Measurements from ENCODE around the gene BTBD1. TPM values are rescaled to one million over a fixed set of nuclear protein-coding genes. Genes with fewer than 3 reads are reported as not detected.

BTBD1 gene
- total and polyA plus RNA-seq, 2 donors (not counting 3 experiments of a cell fraction or from before 2014, with no cell fraction given): 30.8 to 58.0 TPM

DNA sequence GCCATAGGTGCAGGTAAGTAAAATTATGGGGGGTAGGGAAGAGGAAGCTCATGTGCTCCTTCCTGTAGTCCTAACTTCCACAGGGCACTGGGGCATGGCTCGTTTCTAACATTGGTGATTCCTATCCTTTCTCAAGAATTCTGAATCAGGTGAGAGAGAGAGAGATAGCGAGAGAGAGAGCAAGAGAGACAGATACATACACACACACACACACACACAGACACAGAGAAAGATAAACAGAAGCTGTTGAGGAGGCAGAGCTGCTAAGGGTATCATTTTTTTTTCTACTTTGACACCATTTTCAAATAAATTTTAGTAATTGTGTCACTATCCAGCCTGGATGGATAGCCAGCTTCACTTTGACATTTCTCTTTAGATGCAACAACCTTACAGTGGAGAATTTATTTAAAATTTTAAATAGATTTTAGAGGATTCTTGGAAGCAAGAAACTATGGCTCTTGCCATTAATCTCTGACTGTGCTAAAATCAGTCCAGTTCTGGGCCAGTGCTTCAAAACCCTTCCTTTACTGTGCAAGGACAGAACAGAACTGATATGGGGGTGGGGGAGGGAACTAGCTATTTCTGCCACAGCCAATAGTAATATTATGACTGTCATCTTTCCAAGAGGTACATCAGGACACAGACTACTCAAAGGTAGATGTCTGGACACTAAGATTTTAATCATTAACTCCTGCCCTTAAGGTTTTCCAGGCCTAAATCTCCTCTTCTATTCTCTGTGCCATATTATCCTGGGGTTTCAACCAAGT is 95.7 kb downstream of the BTBD1 start:
- no peaks in the 10 kb centered on the region for H3K9me3 ChIP-seq (replicated peaks; ENCODE audit: control insufficient read depth, insufficient read depth, low read length)
- dilution Hi-C loops (cut with MboI; ENCODE audit: extremely low pct_ligation_motif_present, low sequenced_read_pairs) (no loop called here), intact Hi-C loops (cut with micrococcal nuclease) (no loop called here)
- peaks cover 0 to 9% of the 10 kb centered on the region in 2 experiments for H3K27me3 ChIP-seq (ENCODE audit: control insufficient read depth in 2 of 2, insufficient read depth in 2 of 2, low read length in 2 of 2)
- no peaks in the 10 kb centered on the region for H4K20me1 ChIP-seq (replicated peaks; ENCODE audit: control insufficient read depth, extremely low read depth, insufficient read depth, low read length)
- no peak for FAIRE-seq
- DNase-seq (ENCODE audit: low read depth, low spot score): no peak
- TF ChIP-seq POLR2AphosphoS5 (IDR thresholded peaks at IDR 0.05; ENCODE audit: insufficient read depth, low read depth, low read length) (no peak), FOS (IDR thresholded peaks at IDR 0.05; ENCODE audit: borderline replicate concordance, insufficient read depth, low read length) (no peak)
- TF ChIP-seq, protein P1, sequence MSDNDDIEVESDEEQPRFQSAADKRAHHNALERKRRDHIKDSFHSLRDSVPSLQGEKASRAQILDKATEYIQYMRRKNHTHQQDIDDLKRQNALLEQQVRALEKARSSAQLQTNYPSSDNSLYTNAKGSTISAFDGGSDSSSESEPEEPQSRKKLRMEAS (IDR thresholded peaks at IDR 0.05; ENCODE audit: insufficient read depth, insufficient read length): no peak
- H3K9ac ChIP-seq (replicated peaks; ENCODE audit: extremely low read depth, insufficient read depth, low read length): no peak overlapping the region
- no peaks in the 10 kb centered on the region for H3K79me2 ChIP-seq (ENCODE audit: control insufficient read depth, insufficient read depth, low read length)
- no TSS peak for BruUV-seq (replicated peaks)
- ChIA-PET POLR2A (no interaction called here), CTCF (no interaction called here)
- H2AFZ ChIP-seq (ENCODE audit: low read depth, low read length): no peak overlapping the region
- no peaks in the 10 kb centered on the region for H3K9me1 ChIP-seq (replicated peaks; ENCODE audit: control insufficient read depth, extremely low read depth, insufficient read depth, low read length)
- no peak overlapping the region for H3K4me3 ChIP-seq (replicated peaks in 1 of 3; ENCODE audit: insufficient read depth in 1 of 3, low read depth in 1 of 3, low read length in 3 of 3)
- H3K36me3 ChIP-seq (ENCODE audit: control insufficient read depth in 2 of 2, extremely low read depth in 1 of 2, insufficient read depth in 2 of 2, low read length in 2 of 2): no peaks in the 10 kb centered on the region
- H3K27ac ChIP-seq (ENCODE audit: insufficient read depth, low read depth, low read length): no peak overlapping the region
- H3K4me1 ChIP-seq (ENCODE audit: control insufficient read depth, extremely low read depth, insufficient read depth, low read length): no peaks in the 10 kb centered on the region
- no peak overlapping the region for H3K4me2 ChIP-seq (ENCODE audit: insufficient read depth, low read length)

DNA sequence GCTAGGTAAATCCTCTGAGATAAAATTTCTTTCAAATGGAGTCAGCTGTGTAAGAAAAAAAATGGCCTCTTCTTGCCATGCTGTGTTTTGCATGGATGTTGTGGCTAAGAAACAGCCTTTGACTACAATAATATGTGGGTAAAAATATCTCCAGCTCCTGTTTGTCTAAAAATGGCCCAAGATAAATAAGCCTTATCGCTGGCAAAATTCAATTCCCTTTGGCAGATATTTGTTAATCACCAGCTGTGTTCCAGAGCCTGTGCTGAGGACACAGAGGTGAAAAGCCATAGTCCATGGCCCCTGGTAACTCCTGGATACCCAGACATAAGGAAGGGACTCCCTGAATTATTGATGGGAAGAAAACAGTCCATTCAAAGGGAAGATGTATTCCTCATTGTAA is 96.4 kb downstream of the BTBD1 start:
- Histone ChIP-seq H3K36me3 (ENCODE audit: control insufficient read depth in 2 of 2, extremely low read depth in 1 of 2, insufficient read depth in 2 of 2, low read length in 2 of 2) (no peaks in the 10 kb centered on the region), H3K27me3 (ENCODE audit: control insufficient read depth in 2 of 2, insufficient read depth in 2 of 2, low read length in 2 of 2) (peaks cover 0 to 9% of the 10 kb centered on the region in 2 experiments), H3K4me3 (replicated peaks in 1 of 3; ENCODE audit: insufficient read depth in 1 of 3, low read depth in 1 of 3, low read length in 3 of 3) (no peak overlapping the region), H3K4me2 (ENCODE audit: insufficient read depth, low read length) (no peak overlapping the region), H3K79me2 (ENCODE audit: control insufficient read depth, insufficient read depth, low read length) (no peaks in the 10 kb centered on the region), H3K9me3 (replicated peaks; ENCODE audit: control insufficient read depth, insufficient read depth, low read length) (no peaks in the 10 kb centered on the region), H3K4me1 (ENCODE audit: control insufficient read depth, extremely low read depth, insufficient read depth, low read length) (no peaks in the 10 kb centered on the region), H2AFZ (ENCODE audit: low read depth, low read length) (no peak overlapping the region), H3K9me1 (replicated peaks; ENCODE audit: control insufficient read depth, extremely low read depth, insufficient read depth, low read length) (no peaks in the 10 kb centered on the region), H4K20me1 (replicated peaks; ENCODE audit: control insufficient read depth, extremely low read depth, insufficient read depth, low read length) (no peaks in the 10 kb centered on the region), H3K9ac (replicated peaks; ENCODE audit: extremely low read depth, insufficient read depth, low read length) (no peak overlapping the region), H3K27ac (ENCODE audit: insufficient read depth, low read depth, low read length) (no peak overlapping the region)
- intact Hi-C loops (cut with micrococcal nuclease): no loop called here
- ChIA-PET CTCF (interaction anchor here (0.6 kb wide), 1 partner anchor 115 kb away, joined by 3 read pairs; no protein-coding TSS in a partner anchor), POLR2A (no interaction called here)
- DNase-seq (ENCODE audit: low read depth, low spot score) (no peak), FAIRE-seq (no peak)
- dilution Hi-C loops (cut with MboI; ENCODE audit: extremely low pct_ligation_motif_present, low sequenced_read_pairs): no loop called here
- TF ChIP-seq, protein P2, sequence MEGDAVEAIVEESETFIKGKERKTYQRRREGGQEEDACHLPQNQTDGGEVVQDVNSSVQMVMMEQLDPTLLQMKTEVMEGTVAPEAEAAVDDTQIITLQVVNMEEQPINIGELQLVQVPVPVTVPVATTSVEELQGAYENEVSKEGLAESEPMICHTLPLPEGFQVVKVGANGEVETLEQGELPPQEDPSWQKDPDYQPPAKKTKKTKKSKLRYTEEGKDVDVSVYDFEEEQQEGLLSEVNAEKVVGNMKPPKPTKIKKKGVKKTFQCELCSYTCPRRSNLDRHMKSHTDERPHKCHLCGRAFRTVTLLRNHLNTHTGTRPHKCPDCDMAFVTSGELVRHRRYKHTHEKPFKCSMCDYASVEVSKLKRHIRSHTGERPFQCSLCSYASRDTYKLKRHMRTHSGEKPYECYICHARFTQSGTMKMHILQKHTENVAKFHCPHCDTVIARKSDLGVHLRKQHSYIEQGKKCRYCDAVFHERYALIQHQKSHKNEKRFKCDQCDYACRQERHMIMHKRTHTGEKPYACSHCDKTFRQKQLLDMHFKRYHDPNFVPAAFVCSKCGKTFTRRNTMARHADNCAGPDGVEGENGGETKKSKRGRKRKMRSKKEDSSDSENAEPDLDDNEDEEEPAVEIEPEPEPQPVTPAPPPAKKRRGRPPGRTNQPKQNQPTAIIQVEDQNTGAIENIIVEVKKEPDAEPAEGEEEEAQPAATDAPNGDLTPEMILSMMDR (IDR thresholded peaks at IDR 0.05; ENCODE audit: extremely low read depth in 1 of 2, insufficient read depth in 1 of 2, low read depth in 1 of 2, low read length in 2 of 2): no peak
- TF ChIP-seq POLR2AphosphoS5 (IDR thresholded peaks at IDR 0.05; ENCODE audit: insufficient read depth, low read depth, low read length): no peak
- TF ChIP-seq JUN (IDR thresholded peaks at IDR 0.05; ENCODE audit: borderline replicate concordance, insufficient read depth, insufficient read length, low read depth): no peak
- no peak for TF ChIP-seq POLR2A (IDR thresholded peaks at IDR 0.05; ENCODE audit: low read depth, low read length)
- TF ChIP-seq FOS (IDR thresholded peaks at IDR 0.05; ENCODE audit: borderline replicate concordance, insufficient read depth, low read length): no peak
- TF ChIP-seq EZH2 (IDR thresholded peaks at IDR 0.05; ENCODE audit: borderline replicate concordance, low read depth, low read length, severe bottlenecking): no peak
- TF ChIP-seq, protein P1 (IDR thresholded peaks at IDR 0.05; ENCODE audit: insufficient read depth, insufficient read length): no peak
- TF ChIP-seq GATA2 (IDR thresholded peaks at IDR 0.05; ENCODE audit: insufficient read depth, insufficient read length, low read depth, low read length): no peak
- TF ChIP-seq MYC (IDR thresholded peaks at IDR 0.05; ENCODE audit: low read depth, low read length): no peak
- BruUV-seq (replicated peaks): no TSS peak
